NCI-H345 treated with DMSO at 0.1 percent for 48 hours (cell line): Measurements from ENCODE around the gene SMARCD2.
"Not testable (repeated sequence)": the region's sequence is repeated elsewhere in the genome, so short reads cannot be mapped to it uniquely, and the experiment has no call there.

ENCODE experiments used
- DNase-seq: peaks from one replicate; lab custom pipeline; 2025; ENCODE audit not compliant: unreplicated experiment; lab: John Stamatoyannopoulos, UW

SMARCD2 gene

GRCh38 chr17:63842540-63843386 lies at the start of gene SMARCD2:
Gene SMARCD2 (minus strand): TSS chr17:63842685. CDS start chr17:63842674, 11 bp downstream.
- peak; percentile 91 for DNase-seq

GRCh38 chr17:63889026-63889848 lies 46.8 kb upstream of the SMARCD2 start:
- peak; percentile 7 for DNase-seq

GRCh38 chr17:63885119-63885518 lies 42.6 kb upstream of the SMARCD2 start:
- DNase-seq: not testable (repeated sequence)

GRCh38 chr17:63882626-63883126 lies 40.2 kb upstream of the SMARCD2 start:
- DNase-seq: not testable (repeated sequence)

GRCh38 chr17:63881935-63882601 lies 39.6 kb upstream of the SMARCD2 start, which contains the start of gene GH2:
Gene GH2 (minus strand): TSS chr17:63881944. CDS start chr17:63881801, 143 bp downstream.
- peak; percentile 3 for DNase-seq

DNA sequence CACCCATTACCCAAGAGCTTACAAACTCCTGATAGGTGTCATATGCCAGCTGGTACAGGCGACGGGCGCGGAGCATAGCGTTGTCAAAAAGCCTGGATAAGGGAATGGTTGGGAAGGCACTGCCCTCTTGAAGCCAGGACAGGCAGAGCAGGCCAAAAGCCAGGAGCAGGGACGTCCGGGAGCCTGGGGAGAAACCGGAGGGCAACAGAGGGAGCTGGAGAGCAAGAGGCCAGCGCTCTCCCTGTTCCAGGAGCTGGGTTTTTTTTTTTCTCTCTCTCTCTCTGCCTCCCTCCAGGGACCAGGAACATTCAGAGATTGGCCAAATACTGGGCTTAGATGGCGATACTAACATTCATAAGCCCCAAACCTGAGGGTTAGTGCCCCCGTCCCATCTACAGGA lies 38.9 kb upstream of the SMARCD2 start:
- DNase-seq: not testable (repeated sequence)

DNA sequence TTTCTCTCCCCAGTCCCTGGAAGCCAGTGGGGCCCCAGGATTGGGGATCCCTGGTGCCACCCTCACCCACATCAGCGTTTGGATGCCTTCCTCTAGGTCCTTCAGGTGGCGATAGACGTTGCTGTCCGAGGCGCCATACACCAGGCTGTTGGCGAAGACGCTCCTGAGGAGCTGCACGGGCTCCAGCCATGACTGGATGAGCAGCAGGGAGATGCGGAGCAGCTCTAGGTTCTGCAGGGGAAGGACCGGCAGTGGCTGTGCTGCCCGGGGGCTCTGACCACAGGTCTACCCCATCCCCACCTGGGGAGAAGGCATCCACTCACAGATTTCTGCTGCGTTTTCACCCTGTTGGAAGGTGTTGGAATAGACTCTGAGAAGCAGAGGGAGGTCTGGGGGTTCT lies 38.2 kb upstream of the SMARCD2 start:
- no peak for DNase-seq

DNA sequence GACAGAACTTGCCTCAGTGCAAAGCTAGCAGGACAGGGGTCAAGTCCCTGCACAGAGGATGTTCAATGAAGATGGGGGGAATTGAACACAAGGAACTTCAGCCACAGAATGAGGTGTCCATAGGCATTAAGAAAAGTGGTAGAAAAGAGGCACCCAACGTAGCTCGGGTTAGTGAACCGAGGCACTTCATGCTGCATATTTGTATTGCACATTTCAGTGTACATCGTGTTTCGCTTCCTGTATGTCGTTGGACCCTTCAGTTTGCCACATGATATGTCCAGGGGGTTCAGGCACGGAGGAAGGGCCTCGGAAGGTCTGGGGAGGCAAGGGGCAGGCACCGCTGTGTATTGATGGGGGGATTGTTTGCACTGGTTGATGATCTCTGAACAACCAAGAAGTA lies 35.9 kb upstream of the SMARCD2 start:
- not testable (repeated sequence) for DNase-seq

- DNase-seq: not testable (repeated sequence)
These were observed 32.2 kb upstream of the SMARCD2 start for GRCh38 chr17:63874693-63875092.

DNA sequence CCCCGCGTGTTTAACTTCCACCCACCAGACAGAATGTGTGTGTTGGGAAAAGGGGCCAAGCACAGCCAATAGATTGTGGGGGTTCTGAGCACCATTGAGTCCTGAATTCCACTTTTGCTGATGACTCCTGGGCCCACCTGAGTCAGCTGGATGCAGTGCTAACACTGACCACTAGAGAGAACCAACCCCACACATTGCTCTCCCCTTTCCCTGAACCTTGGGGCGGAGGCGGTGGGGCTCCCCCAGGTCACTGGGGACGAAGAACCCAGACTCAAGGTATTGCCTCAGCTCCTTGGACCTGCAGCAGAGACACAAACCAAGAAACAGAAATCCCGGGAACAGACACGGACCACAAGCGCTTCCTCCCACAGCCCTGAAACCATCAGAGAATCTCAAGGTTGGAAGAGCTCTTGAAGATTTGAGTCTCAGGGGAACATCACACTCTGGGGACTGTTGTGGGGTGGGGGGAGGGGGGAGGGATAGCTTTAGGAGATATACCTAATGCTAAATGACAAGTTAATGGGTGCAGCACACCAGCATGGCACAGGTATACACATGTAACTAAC lies 31.7 kb upstream of the SMARCD2 start:
- not testable (repeated sequence) for DNase-seq

DNA sequence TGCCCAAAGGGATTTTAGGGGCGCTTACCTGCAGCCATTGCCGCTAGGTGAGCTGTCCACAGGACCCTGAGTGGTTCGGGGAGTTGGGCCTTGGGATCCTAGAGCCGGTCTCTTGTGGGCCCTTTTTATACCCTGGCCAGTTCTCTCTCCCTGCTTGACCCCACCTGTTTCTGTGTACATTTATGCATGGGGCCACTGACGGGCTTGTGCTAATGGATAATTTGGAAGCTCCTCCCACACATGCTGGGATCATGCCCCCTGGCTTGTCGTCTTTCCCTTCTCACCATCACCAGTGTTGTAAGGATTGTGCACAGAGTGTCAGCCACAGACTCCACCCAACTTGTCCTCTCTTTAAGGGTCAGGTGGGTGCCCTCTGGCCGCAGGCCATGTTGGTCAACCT lies 31.1 kb upstream of the SMARCD2 start, which contains the start of gene CSH2:
TSS of gene CSH2 (minus strand) at position 101 of the 400 bp plus-strand sequence. CDS start at position 38, 63 bp downstream.
- not testable (repeated sequence) for DNase-seq

- DNase-seq: not testable (repeated sequence)
These were observed 29.3 kb upstream of the SMARCD2 start for GRCh38 chr17:63871646-63872365.

DNA sequence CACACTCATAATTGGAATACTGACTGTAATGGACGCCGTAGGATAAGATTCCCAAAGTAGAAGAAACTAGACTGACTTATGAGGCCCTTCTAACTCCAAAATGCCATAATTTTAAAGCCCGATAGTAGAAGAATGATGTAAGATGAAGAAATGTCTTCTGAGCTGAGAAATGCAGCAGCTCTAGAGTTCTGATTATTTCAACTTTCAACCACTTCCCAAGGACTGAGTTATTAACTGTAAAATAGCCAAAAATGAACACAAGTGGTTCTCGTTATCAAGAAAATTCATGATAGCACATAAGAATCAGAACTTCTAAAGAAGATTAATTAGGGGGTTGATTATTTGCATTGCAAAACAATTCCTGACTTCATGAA lies 27.8 kb upstream of the SMARCD2 start:
- DNase-seq: not testable (repeated sequence)

- not testable (repeated sequence) for DNase-seq
These were observed 27.2 kb upstream of the SMARCD2 start for GRCh38 chr17:63869491-63870291.

DNA sequence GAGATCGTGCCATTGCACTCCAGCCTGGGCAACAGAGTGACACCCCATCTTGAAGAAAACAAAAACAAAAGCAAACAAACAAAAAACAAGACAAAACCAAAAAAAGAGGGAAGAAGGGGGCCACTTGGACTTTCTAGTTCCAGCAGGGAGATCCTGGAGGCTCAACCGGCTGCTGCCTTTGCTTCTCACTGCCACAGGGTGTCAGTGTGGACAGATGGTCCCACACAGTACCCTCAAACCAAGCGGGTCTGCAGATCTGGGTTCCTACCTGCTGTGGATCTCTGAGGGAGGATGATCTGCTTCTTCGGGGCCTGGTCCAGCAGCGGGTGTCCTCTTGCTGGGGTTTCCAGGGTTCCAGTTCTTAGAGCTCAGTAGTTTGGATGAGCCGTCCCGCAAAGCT lies 24.1 kb upstream of the SMARCD2 start:
- DNase-seq: not testable (repeated sequence)

DNA sequence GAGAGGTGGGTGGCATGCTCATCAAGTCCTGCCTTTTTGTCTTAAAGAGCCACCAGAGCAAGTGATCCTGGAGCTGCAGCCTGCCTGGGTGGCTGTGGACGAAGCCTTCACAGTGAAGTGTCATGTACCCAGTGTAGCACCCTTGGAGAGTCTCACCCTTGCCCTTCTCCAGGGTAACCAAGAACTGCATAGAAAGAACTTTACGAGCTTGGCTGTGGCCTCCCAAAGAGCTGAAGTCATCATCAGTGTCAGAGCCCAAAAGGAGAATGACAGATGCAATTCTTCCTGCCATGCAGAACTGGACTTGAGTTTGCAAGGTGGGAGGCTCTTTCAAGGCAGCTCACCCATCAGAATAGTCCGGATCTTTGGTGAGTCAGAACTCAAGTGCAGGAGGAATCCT lies 16.8 kb upstream of the SMARCD2 start:
- DNase-seq: no peak

GRCh38 chr17:63856425-63856824 lies 13.9 kb upstream of the SMARCD2 start:
- not testable (repeated sequence) for DNase-seq

DNA sequence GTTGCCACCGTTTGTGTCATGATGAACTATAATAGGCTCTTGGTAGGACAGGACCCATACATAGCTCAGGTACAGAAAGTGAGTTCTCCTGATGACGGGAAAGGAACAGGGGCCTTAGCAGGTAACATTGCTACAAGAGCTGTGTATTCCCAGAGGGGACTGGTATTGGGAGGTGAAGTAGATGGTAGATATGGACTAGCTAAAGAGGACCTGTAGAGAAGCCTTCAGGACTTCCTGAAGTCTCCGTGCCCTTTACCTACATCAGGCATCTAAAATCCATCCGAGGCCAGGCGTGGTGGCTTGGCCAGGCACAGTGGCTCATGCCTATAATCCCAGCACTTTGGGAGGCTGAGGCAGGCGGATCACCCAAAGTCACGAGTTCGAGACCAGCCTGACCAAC lies 12.7 kb upstream of the SMARCD2 start:
- DNase-seq: no peak

GRCh38 chr17:63854709-63855108 lies 12.2 kb upstream of the SMARCD2 start:
- DNase-seq: no peak
